ENCODE data around the gene RARB.

DNA sequence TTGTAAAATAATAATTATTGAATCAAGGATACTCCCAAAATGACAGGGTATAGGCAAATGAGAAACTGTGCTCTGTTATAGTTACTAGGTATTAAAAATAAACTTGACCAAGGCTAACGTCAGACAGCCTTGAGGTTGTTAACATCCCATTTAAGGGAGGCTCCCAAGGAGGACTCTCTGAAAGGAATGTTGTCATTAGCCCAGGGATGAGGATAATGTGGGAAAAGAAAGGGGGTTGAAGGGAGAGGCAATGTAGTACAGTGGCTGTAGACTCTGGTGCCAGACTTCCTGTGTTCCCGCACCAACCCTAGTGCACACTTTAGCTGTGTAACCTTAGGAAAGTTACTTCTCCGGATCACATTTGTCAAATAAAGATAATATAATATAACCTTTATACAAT, 47.0 kb upstream of the RARB start:
- TF ChIP-seq, protein P1, sequence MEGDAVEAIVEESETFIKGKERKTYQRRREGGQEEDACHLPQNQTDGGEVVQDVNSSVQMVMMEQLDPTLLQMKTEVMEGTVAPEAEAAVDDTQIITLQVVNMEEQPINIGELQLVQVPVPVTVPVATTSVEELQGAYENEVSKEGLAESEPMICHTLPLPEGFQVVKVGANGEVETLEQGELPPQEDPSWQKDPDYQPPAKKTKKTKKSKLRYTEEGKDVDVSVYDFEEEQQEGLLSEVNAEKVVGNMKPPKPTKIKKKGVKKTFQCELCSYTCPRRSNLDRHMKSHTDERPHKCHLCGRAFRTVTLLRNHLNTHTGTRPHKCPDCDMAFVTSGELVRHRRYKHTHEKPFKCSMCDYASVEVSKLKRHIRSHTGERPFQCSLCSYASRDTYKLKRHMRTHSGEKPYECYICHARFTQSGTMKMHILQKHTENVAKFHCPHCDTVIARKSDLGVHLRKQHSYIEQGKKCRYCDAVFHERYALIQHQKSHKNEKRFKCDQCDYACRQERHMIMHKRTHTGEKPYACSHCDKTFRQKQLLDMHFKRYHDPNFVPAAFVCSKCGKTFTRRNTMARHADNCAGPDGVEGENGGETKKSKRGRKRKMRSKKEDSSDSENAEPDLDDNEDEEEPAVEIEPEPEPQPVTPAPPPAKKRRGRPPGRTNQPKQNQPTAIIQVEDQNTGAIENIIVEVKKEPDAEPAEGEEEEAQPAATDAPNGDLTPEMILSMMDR (IDR thresholded peaks at IDR 0.05; ENCODE audit: insufficient read depth, low read length), result no peak
- TF ChIP-seq POLR2AphosphoS5 (IDR thresholded peaks at IDR 0.05; ENCODE audit: low read depth) (no peak), GABPA (IDR thresholded peaks at IDR 0.05; ENCODE audit: low read depth) (no peak)
- TF ChIP-seq, protein P2, sequence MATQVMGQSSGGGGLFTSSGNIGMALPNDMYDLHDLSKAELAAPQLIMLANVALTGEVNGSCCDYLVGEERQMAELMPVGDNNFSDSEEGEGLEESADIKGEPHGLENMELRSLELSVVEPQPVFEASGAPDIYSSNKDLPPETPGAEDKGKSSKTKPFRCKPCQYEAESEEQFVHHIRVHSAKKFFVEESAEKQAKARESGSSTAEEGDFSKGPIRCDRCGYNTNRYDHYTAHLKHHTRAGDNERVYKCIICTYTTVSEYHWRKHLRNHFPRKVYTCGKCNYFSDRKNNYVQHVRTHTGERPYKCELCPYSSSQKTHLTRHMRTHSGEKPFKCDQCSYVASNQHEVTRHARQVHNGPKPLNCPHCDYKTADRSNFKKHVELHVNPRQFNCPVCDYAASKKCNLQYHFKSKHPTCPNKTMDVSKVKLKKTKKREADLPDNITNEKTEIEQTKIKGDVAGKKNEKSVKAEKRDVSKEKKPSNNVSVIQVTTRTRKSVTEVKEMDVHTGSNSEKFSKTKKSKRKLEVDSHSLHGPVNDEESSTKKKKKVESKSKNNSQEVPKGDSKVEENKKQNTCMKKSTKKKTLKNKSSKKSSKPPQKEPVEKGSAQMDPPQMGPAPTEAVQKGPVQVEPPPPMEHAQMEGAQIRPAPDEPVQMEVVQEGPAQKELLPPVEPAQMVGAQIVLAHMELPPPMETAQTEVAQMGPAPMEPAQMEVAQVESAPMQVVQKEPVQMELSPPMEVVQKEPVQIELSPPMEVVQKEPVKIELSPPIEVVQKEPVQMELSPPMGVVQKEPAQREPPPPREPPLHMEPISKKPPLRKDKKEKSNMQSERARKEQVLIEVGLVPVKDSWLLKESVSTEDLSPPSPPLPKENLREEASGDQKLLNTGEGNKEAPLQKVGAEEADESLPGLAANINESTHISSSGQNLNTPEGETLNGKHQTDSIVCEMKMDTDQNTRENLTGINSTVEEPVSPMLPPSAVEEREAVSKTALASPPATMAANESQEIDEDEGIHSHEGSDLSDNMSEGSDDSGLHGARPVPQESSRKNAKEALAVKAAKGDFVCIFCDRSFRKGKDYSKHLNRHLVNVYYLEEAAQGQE (IDR thresholded peaks at IDR 0.05; ENCODE audit: insufficient replicate concordance, low read depth), result no peak
